T follicular helper cell (primary cell): ENCODE data around the gene GRIP1.

Source experiments
- DNase-seq: peaks from one replicate; pipeline ENCODE4 v3.0.0-alpha.2; 2020; ENCODE audit warnings: low read depth

Gene GRIP1

GRCh38 chr12:66647034-66647691, 31.7 kb downstream of the GRIP1 start:
- DNase-seq: no peak

- DNase-seq: no peak
Observed at GRCh38 chr12:66644151-66644550, 34.7 kb downstream of the GRIP1 start.

DNA sequence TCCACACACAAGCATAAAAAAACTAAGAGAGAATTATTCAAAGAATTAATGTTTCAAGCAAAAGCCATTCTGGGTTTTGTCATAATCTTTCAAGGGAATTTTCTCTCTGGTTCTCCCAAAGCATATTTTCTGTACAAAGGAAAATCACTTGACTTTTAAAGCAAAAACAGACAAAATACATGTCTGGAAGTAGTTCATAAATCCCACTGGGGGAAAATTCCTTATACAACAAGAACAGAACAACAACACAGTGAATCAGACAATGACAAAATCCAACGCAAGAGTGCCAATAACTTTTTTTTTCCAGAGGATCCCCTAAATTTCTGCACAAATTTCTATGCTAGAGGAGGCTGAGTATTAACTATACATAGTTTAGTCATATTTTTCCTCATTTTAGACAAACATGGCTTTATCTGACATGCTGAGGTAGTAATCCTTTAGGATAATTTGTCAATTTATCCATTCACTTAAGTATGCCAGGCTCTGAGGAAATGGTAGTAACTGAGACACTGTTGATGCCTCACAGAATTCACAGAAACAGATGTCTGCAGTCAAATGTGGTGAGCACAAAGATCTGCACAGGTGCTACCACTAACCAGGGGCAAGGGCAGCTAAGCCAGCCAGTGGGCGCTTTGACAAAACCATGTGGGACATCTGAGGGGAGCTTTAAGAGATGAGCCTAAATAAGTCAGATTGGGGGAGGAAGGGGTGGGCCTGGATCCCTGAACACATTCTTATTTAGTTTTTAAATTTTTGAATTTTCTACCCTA, 38.0 kb downstream of the GRIP1 start:
- no peak for DNase-seq

- no peak for DNase-seq
Observed at GRCh38 chr12:66638666-66639065, 40.2 kb downstream of the GRIP1 start.

- no peak for DNase-seq
Observed at GRCh38 chr12:66637699-66638301, 41.1 kb downstream of the GRIP1 start.

DNA sequence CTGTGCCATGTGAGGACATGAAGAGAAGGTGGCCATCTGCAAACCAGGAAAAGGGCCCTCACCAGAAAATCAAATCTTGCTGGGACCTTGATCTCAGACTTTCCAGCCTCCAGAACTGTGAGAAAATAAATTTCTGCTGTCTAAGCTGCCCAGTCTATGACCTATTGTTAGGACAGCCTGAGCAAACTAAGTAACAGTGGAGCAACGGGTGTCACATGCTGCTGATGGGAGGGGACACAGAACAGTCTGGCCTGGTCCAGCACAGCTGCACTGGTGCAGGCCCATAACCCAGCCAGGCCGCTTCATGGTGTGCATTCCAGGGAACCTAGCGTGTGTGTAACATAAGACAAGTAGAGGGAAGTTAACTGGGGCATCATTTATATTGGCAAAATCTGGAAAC, 42.1 kb downstream of the GRIP1 start:
- no peak for DNase-seq

DNA sequence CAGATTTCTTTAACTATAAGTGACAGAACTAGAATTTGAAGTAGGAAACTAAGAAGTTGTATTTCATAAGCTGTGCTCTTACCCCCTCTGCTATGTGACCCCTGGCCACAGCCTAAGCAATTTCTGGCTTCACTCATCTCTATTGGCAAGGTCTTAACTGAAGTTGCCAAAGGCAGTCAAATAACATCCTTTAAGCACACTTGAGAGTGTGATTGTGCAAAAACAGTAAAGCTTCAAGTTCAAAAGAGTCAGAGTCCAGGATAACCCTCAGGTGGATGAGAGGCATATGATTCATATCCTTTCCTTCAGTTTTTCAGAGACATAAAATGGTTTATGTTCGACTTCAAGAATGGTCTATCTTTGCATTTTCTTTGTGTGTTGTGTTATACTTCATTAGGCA, 45.2 kb downstream of the GRIP1 start:
- no peak for DNase-seq

DNA sequence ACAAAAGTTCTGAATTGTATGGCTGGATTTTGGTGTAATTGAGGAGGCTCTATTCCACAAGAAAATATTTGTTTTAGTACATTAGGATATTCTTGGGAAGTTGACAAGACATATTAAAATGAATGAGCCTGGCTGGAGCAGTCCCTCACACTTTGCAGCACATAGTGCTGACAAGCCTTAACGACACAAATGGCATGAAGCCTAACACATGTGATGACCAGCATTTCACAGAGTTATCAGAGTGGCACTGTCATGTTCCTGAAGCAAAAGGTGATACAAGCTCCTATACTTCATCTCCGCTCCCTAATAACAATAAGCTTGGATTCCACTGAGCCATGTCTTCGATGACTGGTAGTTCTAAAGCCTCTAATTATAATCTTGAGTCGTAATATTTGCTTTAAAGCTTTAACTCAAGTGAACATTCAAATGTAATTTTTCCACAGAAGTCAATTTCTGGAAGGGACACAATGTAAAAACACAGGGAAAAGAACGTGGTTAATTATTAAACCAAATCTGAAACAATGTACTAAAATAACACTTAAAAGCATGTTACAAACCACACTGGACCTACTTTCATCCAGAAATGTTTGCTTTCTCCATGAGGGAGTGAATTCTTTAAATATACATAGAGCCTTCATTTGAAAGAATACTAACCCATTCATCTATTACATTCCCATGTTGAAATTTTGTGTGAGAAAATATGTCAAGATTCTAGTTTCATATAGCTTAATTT, 49.6 kb downstream of the GRIP1 start:
- no peak for DNase-seq

- no peak for DNase-seq
Observed at GRCh38 chr12:66627988-66628317, 50.9 kb downstream of the GRIP1 start.

- DNase-seq: no peak
Observed at GRCh38 chr12:66627270-66627987, 51.4 kb downstream of the GRIP1 start.

DNA sequence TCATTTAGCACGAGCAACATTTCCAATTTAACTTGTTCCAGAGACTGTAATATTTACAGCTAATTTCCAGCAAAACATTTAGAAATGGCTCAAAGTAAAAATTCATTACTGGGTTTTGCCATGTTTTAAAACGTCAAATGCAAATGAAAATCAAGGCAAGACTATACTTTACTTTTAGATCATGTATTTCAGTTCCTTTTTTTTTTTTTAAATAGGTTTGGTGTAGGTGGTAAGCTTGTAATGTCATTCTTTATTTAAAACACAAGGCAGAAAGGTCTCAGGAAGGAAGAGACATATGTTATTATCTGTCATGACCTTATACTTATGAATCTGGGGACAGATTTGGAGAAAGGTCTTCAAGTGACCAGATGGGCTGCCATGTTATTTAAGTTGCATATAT, 54.1 kb downstream of the GRIP1 start:
- no peak for DNase-seq

- no peak for DNase-seq
Observed at GRCh38 chr12:66623455-66623854, 55.4 kb downstream of the GRIP1 start.

GRCh38 chr12:66620688-66621087, 58.2 kb downstream of the GRIP1 start:
- DNase-seq: no peak

- no peak for DNase-seq
Observed at GRCh38 chr12:66620026-66620425, 58.9 kb downstream of the GRIP1 start.

- DNase-seq: no peak
Observed at GRCh38 chr12:66617991-66618390, 60.9 kb downstream of the GRIP1 start.

DNA sequence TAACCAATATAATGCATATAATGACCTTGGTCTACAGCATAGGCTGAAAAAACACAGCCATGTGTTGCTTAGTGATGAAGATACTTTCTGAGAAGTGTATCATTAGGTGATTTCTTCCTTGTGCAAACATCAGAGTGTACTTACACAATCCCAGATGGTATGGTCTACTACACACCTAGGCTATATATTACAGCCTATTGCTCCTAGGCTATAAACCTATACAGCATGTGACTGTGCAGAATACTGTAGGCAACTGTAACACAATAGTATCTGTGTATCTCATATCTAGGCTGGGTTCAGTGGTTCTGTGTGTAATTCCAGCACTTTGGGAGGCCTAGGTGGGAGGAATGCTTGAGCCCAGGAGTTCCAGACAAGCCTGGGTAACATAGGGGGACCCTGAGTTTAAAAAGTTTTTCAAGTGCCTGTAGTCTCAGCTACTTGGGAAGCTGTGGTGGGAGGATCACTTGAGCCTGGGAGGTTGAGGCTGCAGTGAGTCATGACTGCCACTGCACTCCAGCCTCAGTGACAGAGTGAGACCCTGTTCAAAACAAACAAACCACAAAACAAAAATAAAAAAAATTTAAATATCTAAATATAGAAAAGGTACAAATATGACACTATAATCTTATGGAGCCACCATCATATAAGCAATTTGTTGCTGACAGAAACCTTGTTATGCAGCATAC, 66.6 kb downstream of the GRIP1 start:
- DNase-seq: no peak

DNA sequence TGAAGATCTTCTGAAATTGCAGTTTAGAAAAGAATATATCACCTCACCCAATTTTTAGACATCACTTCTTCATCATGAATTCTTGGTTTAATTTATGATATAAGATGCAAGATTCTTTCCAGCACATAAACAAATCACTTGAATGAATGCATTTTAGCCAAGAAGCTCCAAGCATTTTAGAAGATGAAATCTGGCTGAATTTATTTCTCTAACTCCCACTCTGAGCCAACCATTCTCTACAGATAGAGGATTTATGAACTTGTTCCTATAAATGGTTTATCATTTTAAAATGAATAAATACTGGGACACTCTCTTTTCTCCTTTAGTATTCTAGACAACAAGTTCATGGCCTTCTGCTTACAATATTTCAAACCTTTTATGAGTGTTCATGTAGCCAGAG, 71.7 kb downstream of the GRIP1 start:
- DNase-seq: no peak

- DNase-seq: no peak
Observed at GRCh38 chr12:66605293-66605692, 73.6 kb downstream of the GRIP1 start.

- no peak for DNase-seq
Observed at GRCh38 chr12:66603981-66604479, 74.8 kb downstream of the GRIP1 start.

GRCh38 chr12:66603461-66603860, 75.4 kb downstream of the GRIP1 start:
- DNase-seq: no peak

GRCh38 chr12:66602483-66603143, 76.3 kb downstream of the GRIP1 start:
- no peak for DNase-seq
